CD4-positive, alpha-beta T cell (primary cell): ENCODE results near the gene DHRS3. TPM values are rescaled to one million over a fixed set of nuclear protein-coding genes. Genes with fewer than 3 reads are reported as not detected.

Source experiments
- ATAC-seq: fragments of 200-7000 bp; cut with Tn5 transposase; one replicate; pipeline ENCODE4 v1.10.0; 2022; ENCODE audit warnings: mild to moderate bottlenecking; ENCODE audit not compliant: poor library complexity
- CTCF ChIA-PET: fragments of 350-600 bp; sonication (Branson Sonifier 250); formaldehyde crosslinking; loops from one replicate; lab custom pipeline; 2021; ENCODE audit warnings: antibody characterized with exemption, inconsistent platforms; lab: Charles Lee
- POLR2A ChIA-PET: fragments of 350-600 bp; sonication (Branson Sonifier 250); formaldehyde crosslinking; loops from one replicate; lab custom pipeline; 2021; ENCODE audit warnings: antibody characterized with exemption, inconsistent platforms; lab: Charles Lee
- DNase-seq, 14 experiments: peaks; one replicate each; pipeline ENCODE4 v3.0.0-alpha.2; 2013 to 2020; ENCODE audit warnings: mixed read lengths in 2 of 14
- H3K27ac ChIP-seq, 2 donors: one replicate each; pipeline versions ENCODE4 v1.5.1 to v1.7.0; 2013; ENCODE audit warnings: low read length in 2 of 2, low read depth in 1 of 2, mild to moderate bottlenecking in 1 of 2
- H3K27me3 ChIP-seq, 2 experiments: 1 replicate in 1 of 2; 2 replicates in 1 of 2; pipeline versions ENCODE4 v1.6.1 to v1.7.0; 2013; ENCODE audit warnings: low read length in 2 of 2, control low read depth in 1 of 2, mild to moderate bottlenecking in 1 of 2, moderate library complexity in 1 of 2; ENCODE audit not compliant: insufficient read depth in 2 of 2, control insufficient read depth in 1 of 2
- H3K36me3 ChIP-seq: one replicate; pipeline ENCODE4 v1.6.1; 2013; ENCODE audit warnings: low read length, control low read depth; ENCODE audit not compliant: insufficient read depth
- H3K4me1 ChIP-seq: one replicate; pipeline ENCODE4 v1.6.1; 2013; ENCODE audit warnings: low read length, control low read depth; ENCODE audit not compliant: insufficient read depth
- H3K4me3 ChIP-seq: one replicate; pipeline ENCODE4 v1.5.1; 2013; ENCODE audit warnings: mild to moderate bottlenecking, low read length, moderate library complexity
- H3K9me3 ChIP-seq, 2 experiments: 1 replicate in 1 of 2; 2 replicates in 1 of 2; pipeline versions ENCODE4 v1.6.1 to v1.7.0; 2013; ENCODE audit warnings: low read length in 2 of 2, mild to moderate bottlenecking in 2 of 2, control low read depth in 1 of 2, moderate library complexity in 1 of 2; ENCODE audit not compliant: control insufficient read depth in 1 of 2, insufficient read depth in 1 of 2
- H3K27ac Mint-ChIP-seq: one replicate; pipeline ENCODE4 v1.8.0; 2020; ENCODE audit warnings: mixed read lengths
- H3K27me3 Mint-ChIP-seq: one replicate; pipeline ENCODE4 v1.8.0; 2021; ENCODE audit warnings: mixed read lengths
- H3K36me3 Mint-ChIP-seq: one replicate; pipeline ENCODE4 v1.8.0; 2021; ENCODE audit warnings: low read depth, mixed read lengths
- H3K4me1 Mint-ChIP-seq: one replicate; pipeline ENCODE4 v1.8.0; 2021; ENCODE audit warnings: low read depth, mixed read lengths
- H3K4me3 Mint-ChIP-seq: one replicate; pipeline ENCODE4 v1.8.0; 2020; ENCODE audit warnings: mild to moderate bottlenecking, mixed read lengths
- H3K9me3 Mint-ChIP-seq: one replicate; pipeline ENCODE4 v1.8.0; 2020; ENCODE audit warnings: mixed read lengths
- intact Hi-C, 2 experiments: fragments of 100-400 bp; cut with DNase I in 1 of 2; cut with micrococcal nuclease in 1 of 2; formaldehyde crosslinking; loops; one replicate each; pipeline versions ENCODE4 v1.15.1 to v1.9.0; 2023 to 2025; cut with DNase I, micrococcal nuclease
- total RNA-seq, 174 experiments: library from RNA in 2 of 174; stranded (reverse) in 2 of 174; gene quantifications; one replicate each; pipeline ENCODE4 v1.2.3 and lab custom pipeline; 2021 to 2026
- TF ChIP-seq, protein P1 (sequence below): fragments of 200-600 bp; IDR thresholded peaks from one replicate; pipeline ENCODE4 v1.8.0; 2022; ENCODE audit warnings: antibody characterized with exemption, mild to moderate bottlenecking

DHRS3 gene
- total RNA-seq, 2 experiments from 2014 or later: 102 to 108 TPM

DNA sequence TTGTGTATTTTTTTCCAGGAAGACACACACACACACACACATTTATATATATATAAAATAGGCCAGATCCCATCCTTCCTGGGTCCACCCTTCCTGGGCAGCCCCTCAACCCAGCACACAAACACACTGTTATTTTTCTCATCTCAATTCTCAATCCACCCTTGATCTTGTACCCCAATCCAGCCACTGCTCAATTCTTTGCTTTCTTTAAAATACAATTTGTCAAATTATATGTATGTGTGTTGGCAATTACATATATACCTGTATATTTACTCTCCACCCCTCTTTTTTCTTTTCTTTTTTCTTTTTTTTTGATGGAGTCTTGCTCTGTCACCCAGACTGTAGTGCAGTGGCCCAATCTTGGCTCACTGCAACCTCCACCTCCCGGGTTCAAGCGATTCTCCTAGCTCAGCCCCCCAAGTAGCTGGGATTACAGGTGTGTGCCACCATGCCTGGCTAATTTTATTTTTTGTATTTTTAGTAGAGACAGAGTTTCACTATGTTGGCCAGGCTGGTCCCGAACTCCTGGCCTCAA is 88.3 kb downstream of the DHRS3 start:
- H3K36me3 Mint-ChIP-seq: peaks cover 12% of the 10 kb centered on the region
- ChIA-PET CTCF (interaction anchor here (0.6 kb wide), 1 partner anchor 21 kb away, joined by 3 read pairs; no protein-coding TSS in a partner anchor), POLR2A (no interaction called here)
- H3K4me1 Mint-ChIP-seq: peaks cover 16% of the 10 kb centered on the region
- H3K9me3 ChIP-seq: peaks cover 0 to 6% of the 10 kb centered on the region in 2 experiments
- H3K27ac ChIP-seq: no peak overlapping the region
- intact Hi-C loops: no loop called here
- H3K4me3 Mint-ChIP-seq: no peak overlapping the region
- no peak for DNase-seq
- no peaks in the 10 kb centered on the region for H3K9me3 Mint-ChIP-seq
- no peaks in the 10 kb centered on the region for H3K27me3 Mint-ChIP-seq
- H3K27ac Mint-ChIP-seq: no peak overlapping the region
- H3K36me3 ChIP-seq: no peaks in the 10 kb centered on the region
- TF ChIP-seq, protein P1, sequence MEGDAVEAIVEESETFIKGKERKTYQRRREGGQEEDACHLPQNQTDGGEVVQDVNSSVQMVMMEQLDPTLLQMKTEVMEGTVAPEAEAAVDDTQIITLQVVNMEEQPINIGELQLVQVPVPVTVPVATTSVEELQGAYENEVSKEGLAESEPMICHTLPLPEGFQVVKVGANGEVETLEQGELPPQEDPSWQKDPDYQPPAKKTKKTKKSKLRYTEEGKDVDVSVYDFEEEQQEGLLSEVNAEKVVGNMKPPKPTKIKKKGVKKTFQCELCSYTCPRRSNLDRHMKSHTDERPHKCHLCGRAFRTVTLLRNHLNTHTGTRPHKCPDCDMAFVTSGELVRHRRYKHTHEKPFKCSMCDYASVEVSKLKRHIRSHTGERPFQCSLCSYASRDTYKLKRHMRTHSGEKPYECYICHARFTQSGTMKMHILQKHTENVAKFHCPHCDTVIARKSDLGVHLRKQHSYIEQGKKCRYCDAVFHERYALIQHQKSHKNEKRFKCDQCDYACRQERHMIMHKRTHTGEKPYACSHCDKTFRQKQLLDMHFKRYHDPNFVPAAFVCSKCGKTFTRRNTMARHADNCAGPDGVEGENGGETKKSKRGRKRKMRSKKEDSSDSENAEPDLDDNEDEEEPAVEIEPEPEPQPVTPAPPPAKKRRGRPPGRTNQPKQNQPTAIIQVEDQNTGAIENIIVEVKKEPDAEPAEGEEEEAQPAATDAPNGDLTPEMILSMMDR: no peak
- peaks cover 2% of the 10 kb centered on the region for H3K4me1 ChIP-seq
- H3K4me3 ChIP-seq: no peak overlapping the region
- ATAC-seq: no peak
- H3K27me3 ChIP-seq: no peaks in the 10 kb centered on the region

- H3K27me3 Mint-ChIP-seq: no peaks in the 10 kb centered on the region
- no peaks in the 10 kb centered on the region for H3K9me3 Mint-ChIP-seq
- no peak overlapping the region for H3K27ac Mint-ChIP-seq
- no peaks in the 10 kb centered on the region for H3K36me3 ChIP-seq
- no peak for DNase-seq
- ChIA-PET POLR2A (interaction anchor here (0.9 kb wide), 1 partner anchor 20 kb away, joined by 3 read pairs; no protein-coding TSS in a partner anchor), CTCF (no interaction called here)
- peaks cover 2% of the 10 kb centered on the region for H3K4me1 ChIP-seq
- H3K27ac ChIP-seq: no peak overlapping the region
- peaks cover 16% of the 10 kb centered on the region for H3K4me1 Mint-ChIP-seq
- ATAC-seq: no peak
- H3K9me3 ChIP-seq: peaks cover 0 to 6% of the 10 kb centered on the region in 2 experiments
- intact Hi-C loops: no loop called here
- H3K27me3 ChIP-seq: no peaks in the 10 kb centered on the region
- no peak overlapping the region for H3K4me3 ChIP-seq
- no peak overlapping the region for H3K4me3 Mint-ChIP-seq
- TF ChIP-seq, protein P1: no peak
- peaks cover 6% of the 10 kb centered on the region for H3K36me3 Mint-ChIP-seq
These were observed 89.8 kb downstream of the DHRS3 start for GRCh38 chr1:12528021-12528852.

DNA sequence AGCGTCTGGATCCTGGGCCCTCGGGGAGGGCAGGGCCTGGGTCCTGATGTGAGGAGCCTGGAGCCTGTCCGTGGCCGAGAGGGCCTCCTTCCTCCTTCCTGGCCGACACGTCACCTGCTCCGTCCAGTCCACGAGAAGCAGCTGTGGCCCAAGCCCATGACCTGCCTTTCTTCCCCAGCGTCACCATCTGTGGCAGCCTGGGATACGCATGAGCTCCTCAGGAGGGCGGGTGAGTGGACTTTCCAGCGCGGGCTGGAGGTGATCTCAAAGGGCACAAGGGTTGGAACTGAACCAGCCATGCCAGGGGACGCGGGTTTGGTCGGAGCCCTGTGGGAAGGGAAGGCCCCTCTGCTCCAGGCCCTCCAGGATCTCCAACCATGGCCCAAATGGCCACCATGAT is 90.4 kb downstream of the DHRS3 start:
- peaks cover 0 to 6% of the 10 kb centered on the region in 2 experiments for H3K9me3 ChIP-seq
- H3K36me3 ChIP-seq: no peaks in the 10 kb centered on the region
- Mint-ChIP-seq H3K27me3 (no peaks in the 10 kb centered on the region), H3K4me3 (no peak overlapping the region), H3K9me3 (no peaks in the 10 kb centered on the region), H3K27ac (no peak overlapping the region), H3K4me1 (peaks cover 16% of the 10 kb centered on the region), H3K36me3 (peaks cover 5% of the 10 kb centered on the region)
- TF ChIP-seq, protein P1: no peak
- ATAC-seq: no peak
- no peaks in the 10 kb centered on the region for H3K27me3 ChIP-seq
- CTCF ChIA-PET: no interaction called here
- DNase-seq: no peak
- H3K27ac ChIP-seq: no peak overlapping the region
- H3K4me3 ChIP-seq: no peak overlapping the region
- intact Hi-C loops: no loop called here
- POLR2A ChIA-PET: no interaction called here
- peaks cover 2% of the 10 kb centered on the region for H3K4me1 ChIP-seq
